HCT116 (cell line): ENCODE data around the gene KMT5C. TPM values are rescaled to one million over a fixed set of nuclear protein-coding genes. Genes with fewer than 3 reads are reported as not detected.
"Not testable (repeated sequence)": the region's sequence is repeated elsewhere in the genome, so short reads cannot be mapped to it uniquely, and the experiment has no call there.

Experiments used
- ATAC-seq: fragments of 200-7000 bp; cut with Tn5 transposase; 2 replicates; pipeline ENCODE4 v1.9.1; 2020; ENCODE audit warnings: mild to moderate bottlenecking, moderate library complexity
- BruUV-seq: library from RNA; stranded (reverse); fragments of 400-500 nt; replicated peaks from 2 replicates; lab custom pipeline; 2021; lab: Mats Ljungman, UMichigan
- CTCF ChIA-PET: fragments of 300-600 bp; sonication (Branson Sonifier 250); formaldehyde crosslinking; loops from one replicate; lab custom pipeline; 2021; ENCODE audit warnings: antibody characterized with exemption; lab: Charles Lee
- POLR2A ChIA-PET: fragments of 300-600, 350-600 bp; sonication (Branson Sonifier 250); formaldehyde crosslinking; loops from one replicate; lab custom pipeline; 2021; ENCODE audit warnings: antibody characterized with exemption; lab: Charles Lee
- RAD21 ChIA-PET, 2 experiments: fragments of 300-600 bp; sonication (Branson Sonifier 250); formaldehyde crosslinking; loops; one replicate each; lab custom pipeline; 2023; ENCODE audit warnings: low total read pairs in 2 of 2; ENCODE audit not compliant: uncharacterized antibody in 2 of 2, unreplicated experiment in 2 of 2, low non-redundant PET in 1 of 2; lab: Charles Lee
- DNase-seq: peaks from one replicate; pipeline ENCODE4 v3.0.0-alpha.2; 2010; ENCODE audit warnings: low read depth, low spot score
- H2AFZ ChIP-seq: fragments of 200-600 bp; shearing (Covaris generic), sonication (generic); 2 replicates; pipeline ENCODE4 v1.6.1; 2017; ENCODE audit warnings: low read depth, mixed run types, mixed read lengths, antibody characterized with exemption, low read length; ENCODE audit not compliant: poor library complexity, severe bottlenecking
- H3K27ac ChIP-seq: 2 replicates; pipeline ENCODE4 v1.5.1; 2012; ENCODE audit warnings: low read depth, low read length
- H3K27me3 ChIP-seq: fragments of 200-600 bp; sonication (generic); 2 replicates; pipeline ENCODE4 v1.6.1; 2016; ENCODE audit warnings: mixed run types, low read length, mixed read lengths; ENCODE audit not compliant: insufficient read depth
- H3K36me3 ChIP-seq, 2 experiments: fragments of 200-500 bp in 1 of 2; fragments of 200-600 bp in 1 of 2; sonication (Bioruptor generic) in 1 of 2; sonication (generic) in 1 of 2; 2 replicates each; pipeline versions ENCODE4 v1.5.1 to v1.6.1; 2014 to 2016; ENCODE audit warnings: low read length in 2 of 2, inconsistent platforms in 1 of 2, mixed read lengths in 1 of 2, mixed run types in 1 of 2; ENCODE audit not compliant: insufficient read depth in 2 of 2, control insufficient read depth in 1 of 2
- H3K4me1 ChIP-seq, 2 experiments: fragments of 200-600 bp in 1 of 2; sonication (generic) in 1 of 2; 2 replicates each; pipeline versions ENCODE4 v1.5.1 to v1.6.1; 2012 to 2017; ENCODE audit warnings: low read length in 2 of 2, inconsistent platforms in 1 of 2, mild to moderate bottlenecking in 1 of 2, mixed read lengths in 1 of 2, mixed run types in 1 of 2, moderate library complexity in 1 of 2; ENCODE audit not compliant: insufficient read depth in 2 of 2, control insufficient read depth in 1 of 2
- H3K4me2 ChIP-seq: fragments of 200-600 bp; sonication (generic); 2 replicates; pipeline ENCODE4 v1.6.1; 2017; ENCODE audit warnings: mixed run types, low read length, mixed read lengths
- H3K4me3 ChIP-seq, 2 experiments: fragments of 200-600 bp in 1 of 2; sonication (generic) in 1 of 2; replicated peaks in 1 of 2; 2 replicates each; pipeline ENCODE4 v1.5.1; 2011 to 2016; ENCODE audit warnings: low read length in 2 of 2, control low read depth in 1 of 2, low read depth in 1 of 2, mild to moderate bottlenecking in 1 of 2, mixed read lengths in 1 of 2, mixed run types in 1 of 2
- H3K79me2 ChIP-seq: fragments of 200-600 bp; sonication (generic); 2 replicates; pipeline ENCODE4 v1.6.1; 2017; ENCODE audit warnings: mild to moderate bottlenecking, mixed run types, low read length, moderate library complexity, mixed read lengths; ENCODE audit not compliant: insufficient read depth
- H3K9ac ChIP-seq: fragments of 200-600 bp; sonication (generic); 2 replicates; pipeline ENCODE4 v1.6.1; 2016; ENCODE audit warnings: low read length, mixed read lengths
- H3K9me2 ChIP-seq: fragments of 200-600 bp; sonication (generic), shearing (Covaris generic); 2 replicates; pipeline ENCODE4 v1.6.1; 2017; ENCODE audit warnings: mixed run types, mild to moderate bottlenecking, moderate library complexity; ENCODE audit not compliant: insufficient read depth
- H3K9me3 ChIP-seq, 2 experiments: fragments of 200-500 bp in 1 of 2; fragments of 200-600 bp in 1 of 2; sonication (Bioruptor generic) in 1 of 2; sonication (generic) in 1 of 2; 2 replicates each; pipeline ENCODE4 v1.6.1; 2014 to 2017; ENCODE audit warnings: low read length in 2 of 2, mixed read lengths in 2 of 2, inconsistent platforms in 1 of 2, low read depth in 1 of 2, mild to moderate bottlenecking in 1 of 2, mixed run types in 1 of 2, moderate library complexity in 1 of 2; ENCODE audit not compliant: control insufficient read depth in 1 of 2, insufficient read depth in 1 of 2
- H4K20me1 ChIP-seq: fragments of 200-600 bp; sonication (generic), shearing (Covaris generic); 2 replicates; pipeline ENCODE4 v1.6.1; 2017; ENCODE audit warnings: mixed run types, mild to moderate bottlenecking, moderate library complexity; ENCODE audit not compliant: insufficient read depth
- ATF3 ChIP-seq: IDR thresholded peaks from 2 replicates; pipeline ENCODE4 v1.6.1; 2012
- CBX3 ChIP-seq: IDR thresholded peaks from 2 replicates; pipeline ENCODE4 v1.6.1; 2012; ENCODE audit warnings: low read depth
- CEBPB ChIP-seq: IDR thresholded peaks from 2 replicates; pipeline ENCODE4 v1.6.1; 2012; ENCODE audit warnings: low read depth
- EGR1 ChIP-seq: IDR thresholded peaks from 2 replicates; pipeline ENCODE4 v1.6.1; 2012; ENCODE audit warnings: low read depth
- ELF1 ChIP-seq: IDR thresholded peaks from 2 replicates; pipeline ENCODE4 v1.6.1; 2012; ENCODE audit warnings: low read depth, borderline replicate concordance
- EZH2 ChIP-seq: fragments of 200-600 bp; sonication (generic); IDR thresholded peaks from 2 replicates; pipeline ENCODE4 v1.6.1; 2017; ENCODE audit warnings: antibody characterized with exemption, mixed run types
- EZH2phosphoT487 ChIP-seq: fragments of 200-600 bp; IDR thresholded peaks from 2 replicates; pipeline ENCODE4 v1.6.1; 2018; ENCODE audit warnings: antibody characterized with exemption, borderline replicate concordance
- FOSL1 ChIP-seq: IDR thresholded peaks from 2 replicates; pipeline ENCODE4 v1.6.1; 2012; ENCODE audit warnings: low read depth
- JUND ChIP-seq: IDR thresholded peaks from 2 replicates; pipeline ENCODE4 v1.6.1; 2012
- MAX ChIP-seq: IDR thresholded peaks from 2 replicates; pipeline ENCODE4 v1.6.1; 2012
- POLR2A ChIP-seq: IDR thresholded peaks from 2 replicates; pipeline ENCODE4 v1.7.0; 2011; ENCODE audit warnings: borderline replicate concordance; ENCODE audit not compliant: insufficient read depth, insufficient read length; ENCODE audit errors: extremely low read depth
- POLR2AphosphoS5 ChIP-seq: IDR thresholded peaks from 2 replicates; pipeline ENCODE4 v1.6.1; 2011; ENCODE audit warnings: mild to moderate bottlenecking, low read depth, low read length, moderate library complexity
- RAD21 ChIP-seq: IDR thresholded peaks from 2 replicates; pipeline ENCODE4 v1.6.1; 2012; ENCODE audit warnings: low read depth, mild to moderate bottlenecking
- SP1 ChIP-seq: IDR thresholded peaks from 2 replicates; pipeline ENCODE4 v1.6.1; 2012; ENCODE audit warnings: low read depth
- TCF7L2 ChIP-seq: IDR thresholded peaks from 2 replicates; pipeline ENCODE4 v1.7.0; 2011; ENCODE audit warnings: borderline replicate concordance, inconsistent platforms; ENCODE audit not compliant: insufficient read depth, insufficient read length; ENCODE audit errors: extremely low read depth
- YY1 ChIP-seq: IDR thresholded peaks from 2 replicates; pipeline ENCODE4 v1.6.1; 2011; ENCODE audit warnings: low read length, low read depth, moderate library complexity, mild to moderate bottlenecking; ENCODE audit not compliant: insufficient replicate concordance; ENCODE audit errors: extremely low read depth
- ZFX ChIP-seq: fragments of 450-650 bp; IDR thresholded peaks from 2 replicates; pipeline ENCODE4 v1.6.1; 2017
- intact Hi-C: fragments of 100-400 bp; cut with micrococcal nuclease; formaldehyde crosslinking; loops from 2 replicates; pipeline ENCODE4 v1.10.0; 2022
- total RNA-seq: library from RNA; stranded (reverse); gene quantifications from one replicate; pipeline ENCODE4 v1.2.1, GENCODE V29; 2021; ENCODE audit not compliant: unreplicated experiment

KMT5C gene
- total RNA-seq, 1 experiment from 2014 or later: 27.5 TPM

GRCh38 chr19:55325172-55325571 is 14.5 kb upstream of the KMT5C start, which contains the start of gene TMEM150B:
TSS of gene TMEM150B (minus strand) at chr19:55325341. CDS start at chr19:55321036, 4,305 bp downstream.
- no peaks in the 10 kb centered on the region for H3K27me3 ChIP-seq
- BruUV-seq: no TSS peak
- POLR2A ChIA-PET: no interaction called here

DNA sequence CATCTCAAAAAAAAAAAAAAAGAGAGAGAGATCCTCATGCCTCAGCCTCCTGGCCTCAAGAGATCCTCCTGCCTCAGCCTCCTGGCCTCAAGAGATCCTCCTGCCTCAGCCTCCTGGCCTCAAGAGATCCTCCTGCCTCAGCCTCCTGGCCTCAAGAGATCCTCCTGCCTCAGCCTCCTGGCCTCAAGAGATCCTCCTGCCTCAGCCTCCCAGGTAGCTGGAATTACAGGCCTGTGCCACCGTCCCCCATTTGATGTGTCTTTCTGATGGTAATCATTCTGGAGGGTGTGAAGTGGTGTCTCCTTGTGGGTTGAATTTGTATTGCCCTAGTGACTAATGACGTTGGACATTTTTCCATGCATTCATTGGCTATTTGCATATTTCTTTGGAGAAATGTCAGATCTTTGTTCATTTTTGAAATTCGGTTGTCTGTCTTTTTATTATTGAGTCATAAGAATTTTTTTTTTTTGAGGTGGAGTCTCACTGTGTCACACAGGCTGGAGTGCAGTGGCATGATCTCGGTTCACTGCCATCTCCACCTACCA is 10.8 kb upstream of the KMT5C start:
- H3K9ac ChIP-seq, BruUV-seq, H3K4me3 ChIP-seq, H2AFZ ChIP-seq, DNase-seq, intact Hi-C loops, H3K79me2 ChIP-seq, H3K27ac ChIP-seq, H4K20me1 ChIP-seq, H3K4me2 ChIP-seq, H3K36me3 ChIP-seq, H3K9me3 ChIP-seq, RAD21 ChIA-PET, H3K9me2 ChIP-seq, H3K27me3 ChIP-seq, POLR2A ChIA-PET: not testable (repeated sequence)
- peaks cover 5 to 25% of the 10 kb centered on the region in 2 experiments; a peak in 3 of 4 replicates for H3K4me1 ChIP-seq
- CTCF ChIA-PET: interaction anchor here (1.3 kb wide), 1 partner anchor 10 kb away, joined by 3 read pairs; no protein-coding TSS in a partner anchor
- ATAC-seq: peak; percentile 58

More at GRCh38 chr19:55325172-55325571, 14.5 kb upstream of the KMT5C start, which contains the start of gene TMEM150B:
- H3K27ac ChIP-seq: no peak within 1 kb of the TSS
- no peak within 1 kb of the TSS for H3K4me3 ChIP-seq
- H2AFZ ChIP-seq: no peak within 1 kb of the TSS
- no peaks in the 10 kb centered on the region for H3K79me2 ChIP-seq
- DNase-seq: no peak
- TF ChIP-seq SP1 (no peak), ATF3 (no peak), FOSL1 (no peak), EGR1 (no peak), ZFX (no peak), POLR2A (no peak), RAD21 (no peak), EZH2 (no peak), YY1 (no peak), JUND (no peak), MAX (no peak), TCF7L2 (no peak), CBX3 (no peak), CEBPB (no peak), EZH2phosphoT487 (no peak), POLR2AphosphoS5 (no peak), ELF1 (no peak)
- intact Hi-C loops: no loop called here
- no peaks in the 10 kb centered on the region for H3K36me3 ChIP-seq
- no peak within 1 kb of the TSS for H3K9ac ChIP-seq
- H3K4me1 ChIP-seq: peaks cover 5 to 19% of the 10 kb centered on the region in 2 experiments; a peak in 3 of 4 replicates
- no peaks in the 10 kb centered on the region for H4K20me1 ChIP-seq
- H3K4me2 ChIP-seq: no peak within 1 kb of the TSS
- ChIA-PET CTCF (no interaction called here), RAD21 (no interaction called here)
- no peaks in the 10 kb centered on the region for H3K9me2 ChIP-seq
- ATAC-seq: no peak
- no peaks in the 10 kb centered on the region for H3K9me3 ChIP-seq
